Kidney epithelial cell (primary cell): Measurements from ENCODE around the gene CDC14B. TPM values are rescaled to one million over a fixed set of nuclear protein-coding genes. Genes with fewer than 3 reads are reported as not detected.

ENCODE experiments used
- DNase-seq: peaks from one replicate; pipeline ENCODE4 v3.0.0-alpha.2; 2010; ENCODE audit warnings: low read depth
- H3K27me3 ChIP-seq: 2 replicates; pipeline ENCODE4 v1.6.0; 2011; ENCODE audit warnings: low read length; ENCODE audit not compliant: control insufficient read depth, insufficient read depth
- H3K36me3 ChIP-seq: 2 replicates; pipeline ENCODE4 v1.5.1; 2011; ENCODE audit warnings: low read length; ENCODE audit not compliant: control insufficient read depth, insufficient read depth
- H3K4me3 ChIP-seq: 2 replicates; pipeline ENCODE4 v1.5.1; 2011; ENCODE audit warnings: low read depth, mild to moderate bottlenecking, control low read depth, low read length
- total RNA-seq: library from RNA; depleted of rRNA; stranded (reverse); fragments of >200 nt; gene quantifications from 2 replicates; pipeline ENCODE4 v1.2.3, GENCODE V29; 2015
- TF ChIP-seq, protein P1 (sequence below): IDR thresholded peaks from 2 replicates; pipeline ENCODE4 v1.5.1; 2011; ENCODE audit warnings: mild to moderate bottlenecking, moderate library complexity, low read length, control low read depth, inconsistent platforms; ENCODE audit not compliant: insufficient read depth, poor library complexity, severe bottlenecking

Gene CDC14B
- total RNA-seq, 1 donor from 2014 or later, result 25.5 TPM

DNA sequence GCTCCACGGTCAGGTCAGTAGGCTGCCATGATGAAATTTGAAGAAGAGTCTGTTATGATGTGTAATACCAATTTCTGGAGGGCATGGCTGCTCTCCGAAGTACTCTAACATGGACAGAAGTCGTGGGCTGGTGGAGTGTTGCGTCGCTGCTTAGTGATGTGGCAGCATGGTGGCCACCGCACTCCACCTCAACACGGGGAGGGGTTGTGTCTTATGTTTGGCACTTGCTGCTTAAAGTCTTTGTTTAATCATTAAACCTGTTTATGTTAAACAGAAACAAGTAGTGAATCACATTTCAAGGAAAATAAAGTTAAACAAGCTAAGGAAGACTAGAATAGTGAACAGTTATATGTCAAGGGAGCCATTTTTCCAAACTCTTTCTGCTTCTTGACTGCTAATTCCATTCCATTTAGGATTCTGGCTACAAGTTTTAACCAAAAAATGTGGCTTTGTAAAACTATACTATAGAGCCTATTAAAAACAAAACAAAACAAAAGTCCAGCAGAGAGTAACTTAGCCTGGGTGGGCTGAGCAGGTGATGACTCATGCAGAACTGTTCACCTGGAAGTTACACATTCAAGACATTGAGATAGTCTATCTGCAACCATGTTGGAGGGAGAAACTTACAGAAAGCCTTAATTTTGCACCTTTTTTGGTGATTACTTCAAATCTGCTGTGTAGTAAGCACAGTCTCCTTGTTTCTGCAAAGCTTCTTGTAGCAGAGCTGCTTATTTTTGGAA is 160.2 kb downstream of the CDC14B start:
- no peak overlapping the region for H3K4me3 ChIP-seq
- no peaks in the 10 kb centered on the region for H3K27me3 ChIP-seq
- no peaks in the 10 kb centered on the region for H3K36me3 ChIP-seq
- DNase-seq, result no peak
- TF ChIP-seq, protein P1, sequence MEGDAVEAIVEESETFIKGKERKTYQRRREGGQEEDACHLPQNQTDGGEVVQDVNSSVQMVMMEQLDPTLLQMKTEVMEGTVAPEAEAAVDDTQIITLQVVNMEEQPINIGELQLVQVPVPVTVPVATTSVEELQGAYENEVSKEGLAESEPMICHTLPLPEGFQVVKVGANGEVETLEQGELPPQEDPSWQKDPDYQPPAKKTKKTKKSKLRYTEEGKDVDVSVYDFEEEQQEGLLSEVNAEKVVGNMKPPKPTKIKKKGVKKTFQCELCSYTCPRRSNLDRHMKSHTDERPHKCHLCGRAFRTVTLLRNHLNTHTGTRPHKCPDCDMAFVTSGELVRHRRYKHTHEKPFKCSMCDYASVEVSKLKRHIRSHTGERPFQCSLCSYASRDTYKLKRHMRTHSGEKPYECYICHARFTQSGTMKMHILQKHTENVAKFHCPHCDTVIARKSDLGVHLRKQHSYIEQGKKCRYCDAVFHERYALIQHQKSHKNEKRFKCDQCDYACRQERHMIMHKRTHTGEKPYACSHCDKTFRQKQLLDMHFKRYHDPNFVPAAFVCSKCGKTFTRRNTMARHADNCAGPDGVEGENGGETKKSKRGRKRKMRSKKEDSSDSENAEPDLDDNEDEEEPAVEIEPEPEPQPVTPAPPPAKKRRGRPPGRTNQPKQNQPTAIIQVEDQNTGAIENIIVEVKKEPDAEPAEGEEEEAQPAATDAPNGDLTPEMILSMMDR, result no peak

DNA sequence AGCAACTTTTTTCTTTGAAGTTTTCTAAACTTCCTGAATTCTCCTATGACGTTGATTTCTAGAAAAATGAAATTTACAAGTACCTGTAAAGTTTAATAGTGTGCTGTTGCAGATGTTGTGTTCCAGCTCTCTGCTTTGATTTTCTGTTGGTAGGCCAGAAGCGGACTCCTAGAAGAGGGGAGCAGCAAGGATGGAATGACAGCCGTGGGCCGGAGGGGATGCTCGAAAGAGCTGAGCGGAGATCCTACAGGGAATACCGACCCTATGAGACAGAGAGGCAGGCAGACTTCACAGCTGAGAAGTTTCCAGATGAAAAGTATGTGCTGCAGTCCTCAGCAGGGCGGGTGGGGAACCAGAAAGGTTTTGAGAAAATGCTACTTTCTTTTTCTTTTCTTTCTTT is 161.4 kb downstream of the CDC14B start:
- DNase-seq, result no peak
- Histone ChIP-seq H3K36me3 (no peaks in the 10 kb centered on the region), H3K27me3 (no peaks in the 10 kb centered on the region), H3K4me3 (no peak overlapping the region)
- TF ChIP-seq, protein P1, result no peak

DNA sequence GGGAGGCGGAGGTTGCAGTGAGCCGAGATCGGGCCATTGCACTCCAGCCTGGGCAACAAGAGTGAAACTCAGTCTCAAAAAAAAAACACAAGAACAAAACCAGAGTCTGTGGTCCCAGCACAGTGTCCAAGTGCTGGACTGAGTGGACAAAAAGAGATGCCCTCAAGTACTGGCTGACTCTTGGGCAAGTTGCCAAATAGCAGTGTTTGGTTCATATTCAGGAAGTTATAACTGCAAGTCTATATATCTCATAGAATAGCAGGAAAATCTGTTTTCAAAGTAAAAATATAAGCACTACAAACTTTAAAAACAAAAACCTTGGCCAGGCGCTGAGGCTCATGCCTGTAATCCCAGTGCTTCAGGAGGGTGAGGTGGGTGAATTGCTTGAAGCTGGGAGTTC is 162.4 kb downstream of the CDC14B start:
- no peak for DNase-seq
- no peaks in the 10 kb centered on the region for H3K27me3 ChIP-seq
- TF ChIP-seq, protein P1, result no peak
- no peak overlapping the region for H3K4me3 ChIP-seq
- H3K36me3 ChIP-seq, result no peaks in the 10 kb centered on the region

DNA sequence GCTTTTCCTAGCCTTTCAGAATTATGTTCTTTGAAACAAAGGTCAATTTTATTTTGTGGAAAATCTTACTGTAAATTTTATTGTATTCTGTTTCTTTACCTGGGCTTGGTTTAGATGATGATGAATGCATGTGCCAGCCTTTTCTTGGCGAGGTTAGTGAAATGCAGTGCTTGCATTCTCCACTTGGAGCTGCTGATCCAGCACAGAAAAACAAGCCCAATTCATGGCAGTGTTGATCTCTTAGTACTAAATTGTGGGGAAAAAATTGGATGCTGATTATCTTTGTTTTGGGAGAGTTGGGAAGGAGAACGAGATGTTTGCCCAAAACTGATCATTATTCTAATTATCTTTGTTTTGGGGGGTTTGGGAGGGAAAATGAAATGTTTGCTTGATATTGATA is 166.0 kb downstream of the CDC14B start:
- no peak for DNase-seq

DNA sequence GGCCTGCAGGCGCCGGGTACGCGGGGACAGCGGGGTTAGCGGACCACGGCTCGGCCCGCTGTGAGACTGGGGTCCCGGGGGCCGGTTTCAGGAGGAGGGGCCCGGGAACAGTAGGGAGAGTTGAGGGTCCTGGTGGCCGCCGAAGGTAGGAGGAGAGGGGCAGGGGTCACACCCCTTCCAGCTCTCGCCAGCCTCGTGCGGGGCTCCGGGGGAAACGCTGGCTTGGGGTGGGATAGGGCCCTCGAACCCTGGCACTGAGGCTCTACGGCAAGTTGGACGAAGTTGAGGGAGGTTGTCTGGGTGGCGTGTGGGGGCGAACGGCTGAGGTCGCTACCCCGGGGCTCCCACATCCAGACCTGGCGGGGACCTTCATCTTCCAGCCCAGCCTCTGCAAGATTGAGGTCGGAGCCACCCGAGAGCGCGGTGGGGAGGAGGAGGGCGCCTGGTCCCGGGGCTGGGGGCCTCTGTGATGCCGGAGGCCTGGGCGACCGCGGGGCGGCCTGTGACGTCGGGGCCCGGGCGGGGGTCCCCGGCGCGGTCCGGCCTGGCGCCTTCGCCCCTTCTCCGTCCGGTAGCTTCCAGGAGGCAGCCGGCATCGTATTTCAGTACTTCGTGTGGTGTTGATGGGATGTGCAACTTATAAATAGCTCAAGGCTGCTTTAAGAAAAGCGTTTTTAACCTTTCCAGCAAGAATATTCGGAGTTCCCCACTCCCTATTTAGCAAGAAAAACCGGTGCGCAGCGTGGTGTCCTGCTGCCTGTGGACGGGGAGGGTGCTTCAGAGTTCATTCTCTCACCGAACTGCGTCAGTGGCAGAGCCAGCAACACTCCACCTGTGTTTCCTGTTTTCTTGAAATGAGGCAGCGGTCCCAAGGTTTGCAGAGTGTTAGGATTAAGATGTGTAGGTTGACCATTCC is 168.8 kb downstream of the CDC14B start:
- H3K4me3 ChIP-seq, result peak overlapping the region; percentile 94

More for the DNA sequence above, 166.0 kb downstream of the CDC14B start:
- H3K4me3 ChIP-seq, result no peak overlapping the region
- TF ChIP-seq, protein P1, result peak; percentile 64
- H3K36me3 ChIP-seq, result no peaks in the 10 kb centered on the region
- no peaks in the 10 kb centered on the region for H3K27me3 ChIP-seq

More for the DNA sequence above, 168.8 kb downstream of the CDC14B start:
- DNase-seq, result no peak
- H3K36me3 ChIP-seq, result no peaks in the 10 kb centered on the region
- no peaks in the 10 kb centered on the region for H3K27me3 ChIP-seq
- TF ChIP-seq, protein P1, result no peak

Other genes with a start within 250 kb of the CDC14B start
- 49.5 and 50.4 TPM in 2 replicates for gene SLC35D2, start 236.1 kb downstream of the CDC14B start, total RNA-seq
- gene ZNF367, start 201.5 kb downstream of the CDC14B start, total RNA-seq, result 1.4 and 2.4 TPM in 2 replicates
- 21.8 and 26.7 TPM in 2 replicates for gene HABP4, start 169.7 kb downstream of the CDC14B start, total RNA-seq
- 9.9 and 14.1 TPM in 2 replicates for gene PRXL2C, start 35.5 kb upstream of the CDC14B start, total RNA-seq
- 6.1 and 7.3 TPM in 2 replicates for gene ZNF510, start 158.2 kb upstream of the CDC14B start, total RNA-seq
- gene ZNF782, start 234.7 kb upstream of the CDC14B start, total RNA-seq, result 2.1 and 3.9 TPM in 2 replicates